Measurements from ENCODE around the gene OR8B8.
"Not testable (repeated sequence)": the region's sequence is repeated elsewhere in the genome, so short reads cannot be mapped to it uniquely, and the experiment has no call there.

The OR8B8 gene

GRCh38 chr11:124424384-124424921 is 21.0 kb downstream of the OR8B8 start, which contains the start of gene OR8B4:
Gene OR8B4, minus strand, starts transcription at chr11:124424871. Its CDS starts 0 bp downstream, at chr11:124424871.
- ChIA-PET POLR2A (ENCODE audit: low non-redundant PET) (no interaction called here), CTCF (no interaction called here)
- no peak for TF ChIP-seq CTCF (conservative IDR thresholded peaks at IDR 0.05; ENCODE audit: low read depth)
- H3K27ac ChIP-seq = no peak within 1 kb of the TSS
- no peak for DNase-seq (ENCODE audit: low spot score)

GRCh38 chr11:124421043-124421442 is 24.5 kb downstream of the OR8B8 start:
- CTCF ChIA-PET = no interaction called here
- POLR2A ChIA-PET (ENCODE audit: low non-redundant PET) = no interaction called here
- H3K27ac ChIP-seq = no peak overlapping the region
- no peak for TF ChIP-seq CTCF (conservative IDR thresholded peaks at IDR 0.05; ENCODE audit: low read depth)
- DNase-seq (ENCODE audit: low spot score) = no peak

- peak; percentile 23 for DNase-seq (ENCODE audit: low spot score)
- POLR2A ChIA-PET (ENCODE audit: low non-redundant PET) = no interaction called here
- H3K27ac ChIP-seq = no peak overlapping the region
- TF ChIP-seq CTCF (conservative IDR thresholded peaks at IDR 0.05; ENCODE audit: low read depth) = peak; percentile 67
- CTCF ChIA-PET = interaction anchor here (0.6 to 1.2 kb wide), 4 partner anchors 15 to 355 kb away, joined by 3 to 10 read pairs (median 4); no protein-coding TSS in a partner anchor
Observed at GRCh38 chr11:124415356-124415923, 30.1 kb downstream of the OR8B8 start.

- H3K27ac ChIP-seq = no peak overlapping the region
- TF ChIP-seq CTCF (conservative IDR thresholded peaks at IDR 0.05; ENCODE audit: low read depth) = no peak
- DNase-seq (ENCODE audit: low spot score) = no peak
- CTCF ChIA-PET = interaction anchor here (0.7 kb wide), 1 partner anchor 175 kb away, joined by 4 read pairs; no protein-coding TSS in a partner anchor
- POLR2A ChIA-PET (ENCODE audit: low non-redundant PET) = no interaction called here
Observed at GRCh38 chr11:124409906-124410305, 35.6 kb downstream of the OR8B8 start.

- no peak for TF ChIP-seq CTCF (conservative IDR thresholded peaks at IDR 0.05; ENCODE audit: low read depth)
- DNase-seq (ENCODE audit: low spot score) = no peak
- CTCF ChIA-PET = no interaction called here
- H3K27ac ChIP-seq = no peak overlapping the region
- POLR2A ChIA-PET (ENCODE audit: low non-redundant PET) = no interaction called here
Observed at GRCh38 chr11:124405581-124405980, 39.9 kb downstream of the OR8B8 start.

- CTCF ChIA-PET; DNase-seq (ENCODE audit: low spot score); POLR2A ChIA-PET (ENCODE audit: low non-redundant PET); H3K27ac ChIP-seq: not testable (repeated sequence)
Observed at GRCh38 chr11:124403186-124403585, 42.3 kb downstream of the OR8B8 start.

GRCh38 chr11:124402326-124402922 is 43.1 kb downstream of the OR8B8 start:
- TF ChIP-seq CTCF (conservative IDR thresholded peaks at IDR 0.05; ENCODE audit: low read depth) = peak; percentile 63
- POLR2A ChIA-PET (ENCODE audit: low non-redundant PET) = no interaction called here
- DNase-seq (ENCODE audit: low spot score) = peak; percentile 52
- CTCF ChIA-PET = interaction anchor here (0.5 to 1.3 kb wide), 6 partner anchors 42 to 1286 kb away, joined by 3 to 9 read pairs (median 4); no protein-coding TSS in a partner anchor
- no peak overlapping the region for H3K27ac ChIP-seq
